Caco-2 (cell line): Measurements from ENCODE around the gene CCL4. TPM values are rescaled to one million over a fixed set of nuclear protein-coding genes. Genes with fewer than 3 reads are reported as not detected.

Source experiments
- BruUV-seq: library from RNA; stranded (reverse); fragments of 400-500 nt; replicated peaks from 2 replicates; lab custom pipeline; 2021; lab: Mats Ljungman, UMichigan
- CTCF ChIA-PET: fragments of 300-600 bp; sonication (Branson Sonifier 250); formaldehyde crosslinking; loops from one replicate; lab custom pipeline; 2022; ENCODE audit warnings: antibody characterized with exemption; lab: Charles Lee
- POLR2A ChIA-PET: fragments of 300-600 bp; sonication (Branson Sonifier 250); formaldehyde crosslinking; loops from one replicate; lab custom pipeline; 2022; ENCODE audit warnings: antibody characterized with exemption; lab: Charles Lee
- DNase-seq, 2 experiments: peaks; one replicate each; pipeline versions ENCODE4 v3.0.0 to v3.0.0-alpha.2; 2020 to 2022
- H3K27me3 ChIP-seq: replicated peaks from 2 replicates; pipeline ENCODE4 v1.6.0; 2011; ENCODE audit warnings: low read length; ENCODE audit not compliant: control insufficient read depth, insufficient read depth
- H3K36me3 ChIP-seq: 2 replicates; pipeline ENCODE4 v1.5.1; 2011; ENCODE audit warnings: low read length; ENCODE audit not compliant: control insufficient read depth, insufficient read depth
- H3K4me1 ChIP-seq: fragments of 250-450 bp; sonication (Bioruptor Pico); 2 replicates; pipeline ENCODE4 v1.5.1; 2020; ENCODE audit warnings: mild to moderate bottlenecking
- H3K4me3 ChIP-seq: 2 replicates; pipeline ENCODE4 v1.5.1; 2011; ENCODE audit warnings: low read depth, mild to moderate bottlenecking, control low read depth, low read length
- H3K9me3 ChIP-seq: fragments of 250-450 bp; sonication (Bioruptor Pico); 2 replicates; pipeline ENCODE4 v1.5.1; 2020; ENCODE audit warnings: mild to moderate bottlenecking, moderate library complexity
- H3K27ac Mint-ChIP-seq: one replicate; pipeline ENCODE4 v1.8.0; 2022; ENCODE audit warnings: mixed read lengths; ENCODE audit not compliant: unreplicated experiment
- H3K27me3 Mint-ChIP-seq: one replicate; pipeline ENCODE4 v1.8.0; 2022; ENCODE audit warnings: mixed read lengths; ENCODE audit not compliant: insufficient read depth, unreplicated experiment
- H3K36me3 Mint-ChIP-seq: one replicate; pipeline ENCODE4 v1.8.0; 2022; ENCODE audit warnings: mild to moderate bottlenecking, mixed read lengths; ENCODE audit not compliant: insufficient read depth, unreplicated experiment
- H3K4me1 Mint-ChIP-seq: one replicate; pipeline ENCODE4 v1.8.0; 2022; ENCODE audit warnings: low read depth, mixed read lengths; ENCODE audit not compliant: unreplicated experiment
- H3K4me3 Mint-ChIP-seq: one replicate; pipeline ENCODE4 v1.8.0; 2022; ENCODE audit warnings: mild to moderate bottlenecking, moderate library complexity, mixed read lengths; ENCODE audit not compliant: unreplicated experiment
- H3K9me3 Mint-ChIP-seq: one replicate; pipeline ENCODE4 v1.8.0; 2022; ENCODE audit warnings: mixed read lengths; ENCODE audit not compliant: unreplicated experiment
- CTCF ChIP-seq, 2 experiments: fragments of 200-600 bp in 1 of 2; IDR thresholded peaks; 1 replicate in 1 of 2; 2 replicates in 1 of 2; pipeline versions ENCODE4 v1.5.1 to v1.8.0; 2011 to 2022; ENCODE audit warnings: antibody characterized with exemption in 1 of 2, control low read depth in 1 of 2, inconsistent platforms in 1 of 2, low read depth in 1 of 2, low read length in 1 of 2, mild to moderate bottlenecking in 1 of 2, moderate library complexity in 1 of 2; ENCODE audit not compliant: insufficient read depth in 1 of 2, severe bottlenecking in 1 of 2, unreplicated experiment in 1 of 2
- intact Hi-C: fragments of 100-400 bp; cut with micrococcal nuclease; formaldehyde crosslinking; loops from one replicate; pipeline ENCODE4 v1.10.0; 2022; ENCODE audit not compliant: unreplicated experiment
- total RNA-seq: library from RNA; stranded (reverse); gene quantifications from 2 replicates; pipeline ENCODE4 v1.2.3, GENCODE V29; 2022

The CCL4 gene
- total RNA-seq, 1 experiment from 2014 or later, result not detected

GRCh38 chr17:36136036-36136435, 32.4 kb downstream of the CCL4 start:
- POLR2A ChIA-PET, result no interaction called here
- H3K27me3 Mint-ChIP-seq, result no peaks in the 10 kb centered on the region
- CTCF ChIA-PET, result interaction anchor here (1.0 kb wide), 1 partner anchor 12 kb away, joined by 6 read pairs; no protein-coding TSS in a partner anchor

GRCh38 chr17:36136439-36136838, 32.8 kb downstream of the CCL4 start:
- TF ChIP-seq CTCF (IDR thresholded peaks at IDR 0.05; ENCODE audit: insufficient read depth in 1 of 2, low read depth in 1 of 2, low read length in 1 of 2, severe bottlenecking in 1 of 2, unreplicated experiment in 1 of 2), result no peak
- Mint-ChIP-seq H3K4me3 (no peak overlapping the region), H3K27ac (no peak overlapping the region), H3K9me3 (no peaks in the 10 kb centered on the region), H3K27me3 (no peaks in the 10 kb centered on the region), H3K36me3 (no peaks in the 10 kb centered on the region), H3K4me1 (peaks cover 10% of the 10 kb centered on the region)
- Histone ChIP-seq H3K36me3 (no peaks in the 10 kb centered on the region), H3K4me3 (no peak overlapping the region), H3K9me3 (no peaks in the 10 kb centered on the region), H3K27me3 (no peaks in the 10 kb centered on the region), H3K4me1 (peaks cover 11% of the 10 kb centered on the region; the same call in 1 of the 2 replicates)
- no peak for DNase-seq
- POLR2A ChIA-PET, result no interaction called here
- intact Hi-C loops, result no loop called here
- no TSS peak for BruUV-seq
- CTCF ChIA-PET, result interaction anchor here (1.0 kb wide), 1 partner anchor 12 kb away, joined by 6 read pairs; no protein-coding TSS in a partner anchor

More at GRCh38 chr17:36136036-36136435, 32.4 kb downstream of the CCL4 start:
- Mint-ChIP-seq H3K36me3 (no peaks in the 10 kb centered on the region), H3K4me1 (peaks cover 10% of the 10 kb centered on the region), H3K9me3 (no peaks in the 10 kb centered on the region), H3K27ac (no peak overlapping the region), H3K4me3 (no peak overlapping the region)
- Histone ChIP-seq H3K27me3 (no peaks in the 10 kb centered on the region), H3K4me1 (peaks cover 11% of the 10 kb centered on the region; the same call in 1 of the 2 replicates), H3K36me3 (no peaks in the 10 kb centered on the region), H3K4me3 (no peak overlapping the region), H3K9me3 (no peaks in the 10 kb centered on the region)
- no TSS peak for BruUV-seq
- no peak for TF ChIP-seq CTCF (IDR thresholded peaks at IDR 0.05; ENCODE audit: insufficient read depth in 1 of 2, low read depth in 1 of 2, low read length in 1 of 2, severe bottlenecking in 1 of 2, unreplicated experiment in 1 of 2)
- no peak for DNase-seq
- intact Hi-C loops, result no loop called here

- no peak for DNase-seq
- Histone ChIP-seq H3K4me3 (no peak overlapping the region), H3K36me3 (no peaks in the 10 kb centered on the region), H3K9me3 (no peaks in the 10 kb centered on the region), H3K4me1 (no peaks in the 10 kb centered on the region), H3K27me3 (no peaks in the 10 kb centered on the region)
- BruUV-seq, result no TSS peak
- intact Hi-C loops, result no loop called here
- CTCF ChIA-PET, result no interaction called here
- no peaks in the 10 kb centered on the region for H3K27me3 Mint-ChIP-seq
- H3K4me3 Mint-ChIP-seq, result no peak overlapping the region
- no peaks in the 10 kb centered on the region for H3K36me3 Mint-ChIP-seq
- TF ChIP-seq CTCF (IDR thresholded peaks at IDR 0.05; ENCODE audit: insufficient read depth in 1 of 2, low read depth in 1 of 2, low read length in 1 of 2, severe bottlenecking in 1 of 2, unreplicated experiment in 1 of 2), result no peak
- H3K4me1 Mint-ChIP-seq, result no peaks in the 10 kb centered on the region
- H3K9me3 Mint-ChIP-seq, result no peaks in the 10 kb centered on the region
- no peak overlapping the region for H3K27ac Mint-ChIP-seq
- POLR2A ChIA-PET, result no interaction called here
Observed at GRCh38 chr17:36142235-36142634, 38.6 kb downstream of the CCL4 start.
